Fibroblast of the conjunctiva (primary cell): ENCODE measurements around the gene CHRM4.

Source experiments
- DNase-seq: peaks from one replicate; pipeline ENCODE4 v3.0.0-alpha.2; 2010; ENCODE audit warnings: low read depth

Gene CHRM4

DNA sequence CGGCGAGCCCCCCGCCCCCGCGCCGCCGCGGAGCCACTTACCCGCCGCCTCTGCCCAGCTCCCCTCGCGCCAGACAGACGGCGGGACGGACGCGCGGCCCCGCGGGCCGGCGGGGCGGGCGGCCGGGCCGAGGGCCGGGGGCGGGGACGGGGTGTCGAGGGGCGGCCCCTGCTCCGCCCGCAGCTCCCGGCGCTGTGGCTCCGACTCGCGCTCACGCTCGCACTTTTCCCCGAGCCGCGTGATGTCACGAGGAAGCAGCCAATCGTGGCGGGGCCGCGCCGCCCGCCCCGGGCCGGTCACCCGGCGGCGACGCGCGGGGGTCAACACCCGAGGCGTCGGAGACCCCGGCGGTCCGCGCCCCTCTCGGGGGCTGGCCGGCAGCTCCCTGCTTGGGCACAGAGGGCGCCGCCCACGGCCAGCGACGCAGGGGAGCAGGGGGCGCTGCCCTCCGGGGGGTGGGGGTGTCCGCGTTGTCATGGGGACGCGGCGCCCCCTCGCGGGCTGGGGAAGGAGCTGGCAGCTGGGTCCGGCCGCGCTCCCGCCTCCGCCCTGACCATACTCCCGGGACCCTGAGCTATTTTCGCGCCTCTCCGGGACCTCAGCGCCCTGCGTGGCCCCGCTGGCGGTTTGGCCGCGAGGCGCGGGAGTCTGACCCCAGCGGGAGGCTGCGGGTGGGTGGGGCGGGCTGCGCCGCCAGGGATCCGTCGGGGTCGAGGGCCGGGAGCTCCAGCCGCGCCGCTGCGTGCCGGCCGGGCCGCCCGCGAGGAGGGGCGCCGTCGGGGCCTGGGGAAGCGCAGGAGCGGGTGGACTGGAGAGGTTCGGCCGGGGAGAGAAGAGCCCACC lies at the start of gene CHRM4:
Gene CHRM4, minus strand, starts transcription at position 199 of the 843 bp plus-strand sequence. CDS start 5,219 bp downstream, outside the sequence.
- no peak for DNase-seq

DNA sequence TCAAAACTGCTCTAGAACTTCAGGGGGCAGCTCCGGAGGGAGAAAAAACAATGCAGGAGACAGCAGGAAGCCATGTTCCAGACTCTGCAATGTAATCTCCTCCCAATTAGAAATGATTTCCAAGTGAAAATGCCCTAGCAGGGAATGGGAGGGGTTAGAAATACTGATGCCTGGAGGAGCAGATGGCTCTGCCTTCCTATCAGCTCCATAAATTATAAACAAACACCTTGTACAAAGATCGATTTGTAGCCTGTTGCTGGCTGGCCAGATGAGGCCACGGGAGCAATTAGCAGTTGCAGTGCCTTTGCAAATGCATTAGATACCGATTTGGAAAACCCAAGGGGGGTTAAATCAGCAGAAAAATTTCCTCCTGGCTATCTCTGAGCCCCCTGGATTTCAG lies 46.6 kb upstream of the CHRM4 start:
- DNase-seq = no peak

DNA sequence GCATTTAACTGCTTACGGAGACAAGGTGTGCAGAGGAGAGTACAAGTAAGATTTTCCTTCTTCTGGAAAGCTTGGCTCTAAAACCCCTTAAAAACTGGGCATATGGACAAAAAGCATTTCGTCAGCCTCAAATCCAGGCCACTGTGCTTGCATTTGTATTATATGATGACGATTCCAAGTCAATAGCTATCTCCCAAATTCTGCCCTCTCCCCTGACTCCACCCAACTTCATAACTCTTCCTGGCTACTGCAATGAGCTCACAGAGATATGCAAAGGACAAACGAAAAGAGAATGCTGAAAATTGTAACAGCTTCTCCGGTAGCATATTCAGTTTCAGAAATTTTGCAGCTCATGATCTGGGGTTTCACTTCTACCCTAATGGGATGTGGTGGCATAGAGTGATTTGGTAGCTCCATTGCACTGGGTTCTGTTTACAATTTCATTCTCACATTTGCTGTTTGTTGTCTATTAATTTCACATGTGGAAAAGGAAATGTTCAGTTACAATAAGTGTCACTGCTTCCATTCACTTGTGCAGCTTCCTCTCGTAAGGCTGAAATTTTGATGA lies 45.6 kb upstream of the CHRM4 start:
- DNase-seq = no peak

DNA sequence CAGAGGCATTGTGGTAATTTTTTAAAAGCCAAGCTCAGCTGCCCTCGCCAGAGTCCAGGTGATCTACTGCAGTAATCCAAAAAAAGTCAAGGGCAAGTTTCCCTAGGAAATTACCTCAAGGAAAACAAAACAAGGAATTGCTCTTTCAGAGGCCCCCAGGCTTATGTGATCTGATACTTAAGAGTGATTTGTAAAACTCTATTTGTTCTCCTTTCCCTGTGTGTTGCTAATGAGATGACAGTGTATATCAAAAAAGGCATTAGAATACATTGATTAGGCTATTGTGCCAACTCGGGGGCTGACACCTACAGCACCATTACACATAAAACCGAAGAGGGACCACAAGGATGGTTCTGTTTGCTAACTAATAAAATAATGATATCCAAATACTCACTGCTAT lies 44.5 kb upstream of the CHRM4 start:
- no peak for DNase-seq

DNA sequence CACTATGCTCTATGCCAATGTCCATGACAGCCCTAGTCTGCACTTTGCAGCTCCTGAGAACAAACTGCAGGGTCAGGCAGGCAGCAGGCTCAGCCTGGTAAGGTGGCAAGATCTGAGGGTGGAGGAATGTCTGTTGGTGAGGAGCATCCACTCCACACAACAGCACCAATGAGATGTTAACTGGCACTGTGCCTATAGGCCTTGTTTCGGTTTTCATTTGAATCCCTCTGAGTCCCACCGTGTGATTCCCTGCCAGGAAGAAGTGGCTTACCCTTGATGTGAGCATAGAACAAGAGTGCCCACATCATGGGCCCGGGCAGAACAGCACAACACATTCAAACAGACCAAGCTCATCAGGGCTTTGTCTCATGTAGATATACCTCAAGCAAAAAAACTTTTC lies 44.1 kb upstream of the CHRM4 start:
- DNase-seq = no peak

DNA sequence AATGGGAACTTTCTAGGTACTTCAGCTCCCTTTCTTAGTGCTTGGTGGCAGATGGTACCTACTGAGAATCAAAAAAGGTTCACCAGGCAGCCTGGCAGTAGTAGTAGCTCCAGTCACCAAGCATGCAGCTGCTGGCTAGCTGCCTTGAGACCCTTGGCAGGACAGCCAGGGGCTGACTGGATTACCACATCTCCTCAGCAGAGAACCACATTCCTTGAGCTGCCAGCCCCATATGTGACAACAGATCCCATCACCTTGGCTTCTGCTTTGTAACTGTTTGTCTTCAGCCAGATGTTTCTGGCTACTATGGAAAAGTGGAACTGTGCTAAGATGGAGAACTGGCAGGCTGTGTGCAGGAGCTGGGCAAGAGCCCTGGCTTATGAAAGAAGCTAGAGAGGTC lies 39.6 kb upstream of the CHRM4 start:
- DNase-seq = no peak

DNA sequence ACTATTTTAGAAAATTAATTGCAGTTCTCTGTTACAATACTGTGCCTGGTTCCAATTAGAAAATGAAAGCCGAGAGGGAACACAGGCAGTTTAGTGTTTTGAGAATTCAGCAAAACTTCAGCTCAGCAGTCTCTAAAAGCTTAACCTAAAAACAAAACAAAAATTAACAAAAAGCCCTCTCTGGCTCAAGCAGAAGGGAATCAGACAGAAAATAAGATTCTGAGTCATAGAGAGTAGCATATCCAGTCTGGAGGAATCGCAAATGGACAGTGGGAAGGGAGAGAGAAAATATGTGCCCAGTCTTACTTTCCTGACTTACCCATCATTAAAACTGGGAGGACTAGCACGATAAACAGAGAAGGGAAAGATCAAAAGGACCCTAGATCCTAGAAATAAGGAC lies 38.1 kb upstream of the CHRM4 start:
- DNase-seq = no peak

DNA sequence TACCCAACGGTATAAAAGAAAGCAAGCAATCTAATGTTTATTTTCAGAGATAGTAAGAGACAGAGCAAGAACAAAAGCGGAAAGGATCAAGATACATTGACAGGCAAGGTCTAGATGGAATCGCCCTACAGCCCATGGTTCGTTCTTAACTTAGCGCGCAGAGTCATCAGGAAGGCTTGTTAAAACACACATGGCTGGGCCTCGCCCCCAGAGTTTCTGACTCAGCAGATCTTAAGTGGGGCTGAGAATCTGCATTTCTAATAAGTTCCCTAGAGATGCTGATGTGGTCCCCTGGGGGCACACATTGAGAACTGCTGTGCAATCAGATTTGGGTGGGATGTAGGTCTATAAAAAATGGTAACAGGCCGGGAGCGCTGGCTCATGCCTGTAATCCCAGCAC lies 35.8 kb upstream of the CHRM4 start:
- no peak for DNase-seq

DNA sequence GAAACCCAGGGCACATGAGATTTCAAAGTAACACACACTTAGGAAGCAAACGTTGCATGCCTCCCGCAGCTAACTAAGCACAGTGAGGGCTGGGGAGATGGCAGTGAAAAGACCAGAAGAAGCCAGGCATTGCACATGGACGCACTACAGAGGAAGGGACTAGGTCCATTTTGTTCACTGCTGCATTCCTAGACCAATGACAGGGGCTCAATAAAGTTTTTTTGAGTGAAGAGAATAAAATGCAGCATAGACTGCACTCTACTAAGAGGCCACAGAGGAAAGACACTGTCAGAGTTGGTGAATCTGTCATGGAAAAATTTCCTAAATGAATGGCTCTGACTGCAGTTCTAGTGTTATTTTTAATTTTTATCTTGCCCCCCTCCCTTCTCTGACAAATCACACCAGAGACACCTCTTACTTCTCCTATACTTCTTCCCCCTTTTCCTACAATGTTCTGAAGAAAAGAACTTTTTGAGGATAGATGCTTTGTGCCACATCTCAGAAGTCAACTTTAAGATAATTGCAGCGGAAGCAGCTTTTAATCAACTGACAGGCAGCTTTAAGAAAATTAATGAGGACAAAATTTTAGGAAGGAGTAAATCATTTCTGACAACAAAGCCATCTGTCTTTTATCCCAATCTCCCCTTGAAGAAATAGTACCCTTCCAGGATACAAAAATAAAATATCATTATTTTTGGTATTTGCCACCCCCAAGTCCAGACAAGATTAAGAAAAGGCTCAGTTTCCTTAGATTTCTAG lies 34.8 kb upstream of the CHRM4 start:
- DNase-seq = no peak

DNA sequence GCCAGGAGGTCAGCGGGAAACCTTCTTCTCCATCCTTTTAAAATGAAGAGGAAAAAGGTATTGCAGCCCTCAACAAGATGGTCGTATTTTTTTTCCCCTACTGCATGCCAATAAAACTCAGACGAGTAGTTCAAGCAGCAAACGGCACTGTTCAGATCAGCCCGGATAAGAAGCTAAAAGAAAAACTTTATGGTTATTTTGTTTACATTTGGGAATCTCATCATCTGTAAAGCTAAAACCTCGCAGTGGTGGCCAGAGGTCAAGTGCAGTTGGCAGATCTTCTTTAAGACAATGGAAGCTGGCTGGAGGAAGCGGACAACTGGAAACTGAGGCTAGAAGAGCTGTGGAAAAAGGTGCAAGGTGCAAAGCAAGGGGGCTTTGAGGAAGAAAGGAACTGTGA lies 31.0 kb upstream of the CHRM4 start:
- DNase-seq = no peak

DNA sequence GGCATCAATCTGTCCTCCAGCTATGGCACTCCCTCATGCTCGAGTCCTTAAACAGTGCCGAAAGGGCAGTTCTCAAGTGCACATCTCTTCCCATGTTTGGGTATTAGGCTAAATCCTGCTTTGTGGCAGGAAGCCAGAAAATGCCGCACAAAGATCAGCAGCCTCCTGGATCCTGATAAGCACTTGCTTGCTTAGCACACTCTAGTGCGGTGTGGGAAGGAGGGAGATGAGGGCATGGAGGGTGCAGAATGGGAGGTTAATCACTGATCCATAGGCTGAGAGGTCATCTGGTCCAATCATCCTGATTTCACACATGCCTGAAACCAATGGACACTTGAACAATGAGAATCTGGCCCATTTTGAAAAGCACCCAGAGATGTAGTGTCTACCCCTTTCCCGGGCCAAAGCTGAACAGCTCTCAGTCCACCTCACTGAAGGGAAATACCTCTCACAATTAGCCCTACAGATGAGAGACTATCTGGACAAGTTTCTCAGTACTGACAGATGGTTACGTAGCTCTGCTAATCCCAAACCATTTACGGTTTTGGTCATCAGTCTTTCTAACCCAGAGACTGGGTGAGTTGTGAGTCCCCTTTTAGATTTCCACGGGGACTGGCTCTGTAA lies 29.8 kb upstream of the CHRM4 start:
- DNase-seq = no peak

DNA sequence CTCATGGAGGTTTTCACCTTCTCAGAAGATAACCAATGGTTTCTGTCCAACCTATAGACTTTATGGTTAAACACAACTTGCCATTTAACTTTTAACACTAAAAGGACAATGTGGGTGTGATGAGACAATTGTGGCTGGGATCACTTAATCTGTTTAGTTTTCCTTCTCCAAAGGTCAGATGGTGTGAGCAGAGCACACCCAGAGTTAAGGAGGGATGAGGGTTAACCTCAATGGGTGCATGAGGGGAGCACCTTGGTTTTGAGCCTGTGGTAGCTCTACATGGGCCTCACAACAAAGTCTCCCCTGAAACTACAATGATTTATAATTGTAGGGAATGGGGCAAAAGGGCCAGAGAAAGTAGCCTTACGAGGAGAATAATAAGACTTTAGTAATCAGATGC lies 28.9 kb upstream of the CHRM4 start:
- DNase-seq = no peak

DNA sequence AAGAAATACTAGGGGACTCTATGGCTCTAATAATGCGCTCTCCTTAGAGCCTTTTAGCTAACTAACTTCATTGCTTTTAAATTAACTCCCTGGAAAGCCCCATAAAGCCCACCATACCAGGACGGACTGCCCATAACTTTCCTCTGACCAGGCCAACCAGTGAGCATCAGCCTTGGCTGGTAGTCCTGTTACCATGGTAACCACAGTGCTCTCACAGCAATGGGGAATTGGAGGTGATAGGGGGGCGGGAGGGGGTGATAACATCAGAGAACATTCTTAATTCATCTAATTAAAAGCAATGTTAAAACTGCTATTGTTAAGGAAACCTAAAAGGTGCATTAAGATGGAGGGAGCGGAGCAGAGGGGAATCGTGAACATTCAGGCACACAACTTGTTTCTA lies 27.2 kb upstream of the CHRM4 start:
- DNase-seq = no peak

DNA sequence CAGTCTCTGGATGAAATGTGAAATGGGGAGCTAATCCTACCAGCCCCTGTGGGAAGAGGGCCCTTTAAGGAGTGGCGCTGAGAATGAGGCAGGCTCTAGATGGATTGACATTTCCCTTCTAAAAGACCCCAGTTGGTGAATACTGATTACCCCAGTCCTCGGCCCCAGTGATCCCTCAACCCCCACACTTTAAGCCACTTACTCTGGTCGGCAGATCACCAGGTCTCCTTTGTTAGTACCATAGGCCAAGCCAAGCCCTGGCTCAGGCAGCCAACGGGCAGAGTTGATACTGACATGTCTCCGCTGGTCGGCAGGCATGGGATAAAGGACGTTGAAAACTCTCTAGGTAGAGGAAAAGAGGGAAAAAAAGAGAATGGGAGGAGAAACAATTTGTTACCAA lies 26.1 kb upstream of the CHRM4 start:
- no peak for DNase-seq

DNA sequence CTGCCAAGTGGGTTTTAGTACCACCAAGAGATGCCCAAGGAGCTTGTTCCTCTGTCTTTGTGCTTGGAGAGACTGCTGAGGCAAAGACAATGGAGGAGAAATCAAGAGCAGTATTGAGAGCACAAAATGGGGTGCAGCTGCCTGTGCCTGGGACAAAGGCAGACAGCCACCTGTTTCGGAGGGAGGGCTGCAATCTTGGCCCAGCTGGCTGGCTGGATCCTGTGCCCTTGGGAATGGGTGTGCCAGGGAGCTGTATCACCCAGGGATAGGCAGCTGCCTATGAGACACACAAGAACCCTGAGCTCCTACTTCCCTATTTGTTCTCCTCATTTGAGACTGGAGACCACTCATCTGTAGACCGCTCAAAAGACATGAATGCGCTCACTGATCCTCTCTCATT lies 23.3 kb upstream of the CHRM4 start:
- DNase-seq = no peak

DNA sequence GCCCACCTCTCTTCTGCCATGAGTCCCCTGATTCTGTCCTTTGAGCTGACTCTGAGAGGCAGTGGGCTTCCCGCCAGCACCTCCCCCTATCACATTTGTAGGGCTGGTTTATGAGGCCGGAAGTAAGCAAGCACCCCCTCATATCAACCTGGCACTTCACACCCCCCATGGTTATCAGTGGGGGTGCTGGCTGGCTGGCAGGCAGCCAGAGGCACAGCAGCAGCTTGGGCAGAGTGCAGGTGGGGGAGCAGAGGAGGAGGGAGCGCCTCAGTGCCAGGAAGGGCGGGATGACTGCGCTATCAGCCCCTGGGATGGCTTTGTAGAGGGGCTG lies 22.9 kb upstream of the CHRM4 start:
- no peak for DNase-seq

DNA sequence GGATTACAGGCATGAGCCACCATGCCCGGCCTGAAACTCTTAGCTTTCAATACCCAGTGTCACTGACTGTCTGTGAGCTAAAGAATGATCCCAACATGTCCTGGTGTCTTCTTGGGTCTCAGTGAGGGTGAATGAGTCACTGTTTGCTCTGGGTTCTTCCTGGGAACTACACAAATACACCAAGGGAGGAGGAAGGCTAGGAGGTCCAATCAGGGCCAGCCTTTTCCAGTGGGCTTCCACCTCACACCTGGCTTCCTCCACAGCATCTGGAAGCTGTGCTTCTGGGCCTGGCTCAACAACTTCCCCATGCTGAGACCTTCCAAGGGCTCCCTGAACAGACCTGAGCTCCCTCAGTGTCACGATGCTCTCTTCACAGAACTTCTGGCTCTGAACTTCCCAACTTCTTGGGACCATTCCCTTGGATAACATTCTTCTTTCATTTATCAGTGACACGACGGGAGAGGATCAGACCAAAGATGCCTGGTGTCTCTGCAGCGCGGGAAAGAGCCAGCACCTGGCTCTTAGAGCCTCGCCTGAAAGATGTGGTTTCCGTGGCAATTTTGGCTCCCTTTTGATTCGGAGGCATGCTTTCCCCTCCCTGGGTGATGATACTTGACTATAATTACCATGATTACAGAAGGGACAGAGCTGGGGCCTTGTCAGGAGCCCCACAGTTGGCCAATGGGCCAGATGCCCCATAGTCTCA lies 22.3 kb upstream of the CHRM4 start:
- DNase-seq = no peak

DNA sequence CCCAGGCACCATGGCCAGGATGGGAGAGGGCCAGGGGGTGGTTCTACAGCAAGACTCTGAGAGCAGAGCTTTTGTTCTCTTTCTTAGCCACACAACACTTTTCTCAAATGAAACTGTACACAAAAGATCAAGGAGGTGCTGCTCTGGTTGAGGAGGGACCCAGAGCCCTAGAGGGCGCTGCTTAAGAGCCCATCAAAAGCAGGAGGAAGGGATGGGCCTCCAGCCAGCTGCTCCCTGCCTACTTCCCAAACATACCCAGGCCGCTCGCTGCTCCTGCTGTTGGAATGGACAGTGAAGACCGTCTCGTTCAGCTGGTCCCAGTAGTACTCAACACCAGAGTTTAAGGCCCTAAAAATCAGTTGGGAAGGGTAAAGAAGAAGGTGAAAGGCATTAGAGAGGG lies 18.4 kb upstream of the CHRM4 start:
- DNase-seq = no peak

DNA sequence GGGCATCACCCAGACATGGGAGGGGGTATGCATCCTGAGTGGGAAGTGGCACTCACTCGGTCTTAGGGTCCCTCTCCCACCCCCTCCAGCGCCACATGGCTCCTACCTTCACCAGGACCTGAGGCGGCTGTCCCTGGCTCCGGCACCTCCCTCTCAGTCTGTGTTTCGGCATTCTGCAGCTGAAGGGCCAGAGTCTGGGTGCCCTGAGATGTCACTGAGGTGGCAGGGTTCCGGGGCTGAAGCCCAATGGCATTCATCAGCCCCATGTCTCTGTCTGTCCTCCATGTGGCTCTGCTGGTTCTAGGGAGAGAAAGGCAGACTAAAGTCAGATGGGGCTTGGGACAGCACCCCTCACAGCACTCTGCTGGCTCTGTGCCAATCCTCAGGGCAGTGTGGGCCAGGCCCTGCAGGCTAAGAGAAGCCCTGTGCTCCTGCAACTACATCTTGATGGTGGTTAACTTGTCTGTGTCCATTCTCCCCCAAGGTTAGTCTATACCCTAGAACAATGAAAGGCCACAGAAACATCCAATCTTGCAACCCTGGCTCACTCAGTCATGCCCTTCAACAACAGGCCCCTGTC lies 16.9 kb upstream of the CHRM4 start:
- no peak for DNase-seq

DNA sequence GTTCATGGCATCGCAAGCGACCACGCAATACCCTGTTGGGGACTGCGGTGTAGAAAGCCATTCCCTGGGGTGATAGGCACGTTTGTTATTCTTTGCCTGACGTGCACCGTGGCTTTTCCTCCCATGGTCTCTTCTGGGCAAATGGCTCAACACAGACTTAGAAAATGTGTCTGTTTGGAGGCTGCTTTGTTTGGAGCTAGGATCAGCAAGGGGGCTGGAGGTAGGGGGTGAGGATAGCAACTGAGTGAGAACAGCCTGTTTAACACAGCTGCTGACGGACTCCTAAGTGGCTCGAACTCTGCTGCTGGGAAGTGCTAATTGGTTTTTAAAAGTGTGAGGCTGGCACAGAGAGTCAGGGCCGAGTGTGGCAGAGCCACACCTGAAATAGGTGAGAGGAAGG lies 16.1 kb upstream of the CHRM4 start:
- no peak for DNase-seq

DNA sequence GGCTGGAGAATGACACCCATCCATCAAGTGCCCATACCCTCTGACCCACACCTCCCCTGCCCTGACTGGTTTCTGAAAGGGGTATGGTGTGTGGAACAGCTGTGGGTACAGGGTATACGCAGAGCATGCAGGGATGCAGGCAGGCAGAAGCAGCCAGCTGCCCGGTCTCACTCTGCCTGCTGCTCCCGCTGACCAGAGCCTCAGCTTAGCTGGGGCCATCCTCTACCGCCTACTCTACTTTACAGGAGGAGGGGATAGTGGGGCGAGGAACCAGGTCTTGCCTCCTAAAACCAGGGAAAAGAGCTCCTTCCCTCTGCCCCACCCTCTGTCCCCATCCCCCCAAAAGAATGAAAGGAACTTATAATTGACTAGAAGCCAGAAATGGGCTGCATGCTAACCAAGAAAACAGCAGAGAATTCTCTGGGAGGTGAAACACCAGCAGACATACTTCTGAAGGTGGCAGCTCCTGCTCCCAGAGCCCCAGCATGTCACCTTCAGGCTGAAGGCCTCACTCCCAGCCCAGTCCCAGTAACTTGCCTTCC lies 13.0 kb upstream of the CHRM4 start:
- no peak for DNase-seq
